ENCODE data around the gene GCLC. TPM values are rescaled to one million over a fixed set of nuclear protein-coding genes. Genes with fewer than 3 reads are reported as not detected.

GCLC gene
- 8.5 and 10.2 TPM in 2 replicates for total RNA-seq

DNA sequence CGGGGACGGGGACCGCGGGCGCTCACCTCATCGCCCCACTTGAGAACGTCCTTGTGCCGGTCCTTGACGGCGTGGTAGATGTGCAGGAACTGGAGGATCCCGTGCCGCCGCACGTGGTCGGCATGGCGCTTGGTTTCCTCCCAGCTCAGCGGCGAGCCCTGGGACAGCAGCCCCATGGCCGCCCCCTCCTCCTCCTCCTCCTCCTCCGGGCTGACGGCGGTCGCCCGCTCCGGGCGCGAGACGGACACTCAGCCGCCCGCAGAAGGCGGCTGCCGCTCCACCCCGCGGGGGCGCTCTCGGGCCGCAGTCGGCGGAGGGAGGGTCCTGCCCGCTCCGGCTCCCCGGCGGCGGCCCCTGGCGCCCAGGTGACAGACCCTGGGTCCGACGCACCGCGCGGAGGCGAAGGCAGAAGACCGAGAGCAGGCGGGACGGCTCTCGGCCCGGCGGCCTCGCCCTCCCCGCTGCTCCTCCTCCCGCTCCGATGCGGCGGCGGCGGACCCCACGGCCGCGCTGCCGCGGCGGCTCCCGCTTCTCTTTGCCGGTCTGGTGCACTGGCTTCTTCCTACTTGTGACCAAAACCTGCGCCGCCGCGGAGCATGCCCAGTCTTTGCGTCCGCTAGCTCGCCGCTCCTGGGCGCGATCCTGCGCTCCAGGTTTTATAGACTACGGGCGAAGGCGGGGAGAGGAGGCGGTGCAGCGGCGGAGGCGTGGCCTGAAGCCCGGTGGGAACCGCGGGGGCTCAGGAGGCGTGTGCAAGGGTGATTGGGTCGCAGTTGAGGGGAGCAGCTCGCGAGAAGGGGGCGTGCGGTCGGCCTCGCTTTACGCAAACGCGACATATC lies at the start of gene GCLC:
GCLC (minus strand) TSS at position 632 of the 839 bp plus-strand sequence; CDS start at position 176, 456 bp downstream.

Other genes starting within 250 kb of the GCLC start
- gene ELOVL5, start 196.2 kb downstream of the GCLC start, total RNA-seq, result 77.2 and 85.0 TPM in 2 replicates
- gene KLHL31, start 120.7 kb upstream of the GCLC start, total RNA-seq, result under 0.01 TPM in 2 replicates
- 1.5 and 1.6 TPM in 2 replicates for gene LRRC1, start 249.9 kb upstream of the GCLC start, total RNA-seq